ENCODE data around the gene RFNG.

The RFNG gene

GRCh38 chr17:82089723-82090548 is 38.3 kb upstream of the RFNG start:
- peaks cover 93% of the 10 kb centered on the region for H3K36me3 ChIP-seq (replicated peaks)

GRCh38 chr17:82088838-82089722 is 37.5 kb upstream of the RFNG start:
- H3K36me3 ChIP-seq (replicated peaks) = peaks cover 96% of the 10 kb centered on the region
- no peak overlapping the region for H3K27ac ChIP-seq
- no peaks in the 10 kb centered on the region for H3K27me3 ChIP-seq (replicated peaks)
- no peak for DNase-seq
- in situ Hi-C loops (cut with HindIII; ENCODE audit: low pct_ligation_motif_present, low sequenced_read_pairs) = no loop called here
- TF ChIP-seq CTCF (IDR thresholded peaks at IDR 0.05; ENCODE audit: low read depth, low read length, missing control alignments) = no peak
- H3K4me3 ChIP-seq (ENCODE audit: low read depth, low read length) = no peak overlapping the region

More at GRCh38 chr17:82089723-82090548, 38.3 kb upstream of the RFNG start:
- Histone ChIP-seq H3K27ac (no peak overlapping the region), H3K27me3 (replicated peaks) (no peaks in the 10 kb centered on the region), H3K4me3 (ENCODE audit: low read depth, low read length) (no peak overlapping the region)
- in situ Hi-C loops (cut with HindIII; ENCODE audit: low pct_ligation_motif_present, low sequenced_read_pairs) = no loop called here
- no peak for DNase-seq
- TF ChIP-seq CTCF (IDR thresholded peaks at IDR 0.05; ENCODE audit: low read depth, low read length, missing control alignments) = no peak

DNA sequence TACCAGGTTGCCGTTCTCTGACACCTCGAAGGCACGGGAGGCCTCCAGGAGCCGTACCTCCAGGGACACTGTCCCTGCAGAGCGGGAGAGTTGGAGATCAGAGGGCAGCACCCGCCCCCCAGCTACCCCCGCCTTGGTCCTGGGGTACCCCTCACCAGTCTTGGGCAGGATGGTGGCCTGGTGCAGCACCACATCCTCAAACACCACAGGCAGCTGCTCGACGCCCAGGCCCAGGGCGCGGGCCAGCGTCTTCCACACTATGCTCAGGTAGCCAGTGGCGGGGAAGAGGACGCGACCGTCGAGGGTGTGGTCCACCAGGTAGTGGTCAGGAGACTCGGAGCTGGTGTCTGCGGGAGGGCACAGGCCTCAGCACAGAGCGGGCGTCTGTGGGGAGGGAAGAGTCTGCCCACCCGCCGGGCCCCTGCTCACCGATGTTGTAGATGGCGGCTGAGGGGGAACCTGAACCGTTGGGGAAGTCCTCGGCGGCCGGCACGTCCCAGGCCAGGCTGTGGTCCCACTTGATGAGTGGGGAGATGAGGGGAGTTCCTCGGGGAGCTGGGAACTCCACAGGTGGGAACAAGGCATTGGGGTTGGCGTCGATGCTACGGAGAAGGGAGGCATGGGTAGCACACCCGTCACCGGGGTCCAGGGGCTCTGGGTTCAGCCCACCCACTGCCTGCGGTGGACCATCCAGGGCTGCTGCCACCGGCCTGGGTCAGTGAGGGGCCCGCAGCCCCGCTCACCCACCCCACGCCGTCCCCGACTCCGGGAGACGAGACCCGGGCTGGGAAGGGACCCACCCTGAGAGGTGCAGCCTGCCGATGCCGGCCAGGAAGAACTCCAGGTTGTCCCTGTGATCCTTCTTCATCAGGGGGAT is 36.6 kb upstream of the RFNG start:
- Histone ChIP-seq H3K27me3 (replicated peaks) (no peaks in the 10 kb centered on the region), H3K27ac (no peak overlapping the region), H3K4me3 (ENCODE audit: low read depth, low read length) (no peak overlapping the region), H3K36me3 (replicated peaks) (peaks cover 97% of the 10 kb centered on the region)
- no peak for TF ChIP-seq CTCF (IDR thresholded peaks at IDR 0.05; ENCODE audit: low read depth, low read length, missing control alignments)
- in situ Hi-C loops (cut with HindIII; ENCODE audit: low pct_ligation_motif_present, low sequenced_read_pairs) = no loop called here
- no peak for DNase-seq

DNA sequence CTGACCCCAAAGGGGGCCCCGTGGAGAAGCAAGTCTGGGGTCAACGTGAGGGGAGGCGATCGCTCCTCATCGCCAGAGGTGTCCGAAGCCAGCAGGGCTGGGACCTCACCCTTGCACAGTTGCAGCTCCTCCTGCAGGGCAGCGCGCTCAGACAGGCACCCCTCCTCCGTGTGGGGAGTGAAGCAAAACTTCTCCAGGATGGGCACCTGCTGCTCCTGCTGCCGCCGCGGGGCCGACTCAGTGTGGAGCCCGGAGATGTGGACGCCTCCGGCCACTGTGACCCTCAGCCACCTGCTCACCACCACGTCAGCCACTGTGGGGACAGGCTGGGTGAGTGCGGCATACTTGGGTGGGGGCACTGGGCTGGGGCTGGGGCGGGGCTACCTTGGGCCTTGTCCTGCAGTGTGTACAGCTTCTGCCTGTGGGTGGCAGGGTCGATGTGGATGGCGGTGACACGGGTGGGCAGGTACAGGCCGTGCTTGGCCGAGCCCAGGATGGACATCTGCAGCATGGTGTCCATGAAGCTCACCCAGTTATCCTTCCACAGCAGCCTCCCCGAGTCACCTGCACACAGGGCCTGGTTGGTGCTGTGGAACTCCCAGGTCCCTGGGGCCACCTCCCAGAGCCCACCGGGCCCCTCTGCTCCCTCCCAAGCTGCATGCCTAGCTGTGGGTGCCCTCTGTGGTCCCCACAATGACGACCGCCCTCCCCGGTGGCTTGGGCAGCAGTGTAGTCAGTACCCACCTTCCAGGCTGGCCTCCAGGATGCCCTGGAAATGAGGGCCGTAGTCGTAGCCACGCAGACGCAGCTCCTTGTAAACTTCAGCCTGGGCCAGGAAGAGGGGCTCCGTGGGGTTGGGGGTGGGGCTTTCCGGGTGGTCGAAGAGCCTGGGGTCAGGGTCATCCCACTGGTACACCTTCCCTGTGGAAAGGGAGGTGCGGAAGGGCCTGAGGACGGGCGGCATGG is 35.6 kb upstream of the RFNG start:
- Histone ChIP-seq H3K27ac (no peak overlapping the region), H3K27me3 (replicated peaks) (no peaks in the 10 kb centered on the region), H3K4me3 (ENCODE audit: low read depth, low read length) (no peak overlapping the region), H3K36me3 (replicated peaks) (peaks cover 99% of the 10 kb centered on the region)
- no peak for DNase-seq
- in situ Hi-C loops (cut with HindIII; ENCODE audit: low pct_ligation_motif_present, low sequenced_read_pairs) = no loop called here
- TF ChIP-seq CTCF (IDR thresholded peaks at IDR 0.05; ENCODE audit: low read depth, low read length, missing control alignments) = no peak

Data from brain microvascular endothelial cell (primary cell).